Neural cell (in vitro differentiated cells): ENCODE measurements around the gene MDFIC.

Experiments
- CTCF ChIP-seq: fragments of 450-650 bp; IDR thresholded peaks from 2 replicates; pipeline ENCODE4 v1.5.1; 2014; ENCODE audit warnings: antibody characterized with exemption, mild to moderate bottlenecking, moderate library complexity; ENCODE audit not compliant: poor library complexity, severe bottlenecking
- EP300 ChIP-seq: fragments of 450-650 bp; conservative IDR thresholded peaks from 2 replicates; pipeline ENCODE4 v1.6.1; 2014; ENCODE audit warnings: antibody characterized with exemption, mild to moderate bottlenecking, moderate library complexity; ENCODE audit not compliant: poor library complexity, severe bottlenecking
- EZH2 ChIP-seq: fragments of 200-600, 300-800 bp; shearing (Covaris generic), sonication (generic); IDR thresholded peaks from 2 replicates; pipeline ENCODE4 v1.6.1; 2014; ENCODE audit warnings: antibody characterized with exemption, low read length, borderline replicate concordance, mild to moderate bottlenecking; ENCODE audit not compliant: insufficient read depth, poor library complexity, severe bottlenecking
- MXI1 ChIP-seq: fragments of 450-650 bp; conservative IDR thresholded peaks from 2 replicates; pipeline ENCODE4 v1.6.1; 2014; ENCODE audit warnings: antibody characterized with exemption, mild to moderate bottlenecking; ENCODE audit not compliant: poor library complexity, severe bottlenecking
- POLR2AphosphoS5 ChIP-seq: IDR thresholded peaks from 2 replicates; pipeline ENCODE4 v1.6.1; 2012
- REST ChIP-seq: IDR thresholded peaks from 2 replicates; pipeline ENCODE4 v1.6.1; 2012; ENCODE audit warnings: borderline replicate concordance
- SMC3 ChIP-seq: fragments of 450-650 bp; conservative IDR thresholded peaks from 2 replicates; pipeline ENCODE4 v1.6.1; 2014; ENCODE audit warnings: antibody characterized with exemption, mild to moderate bottlenecking, moderate library complexity; ENCODE audit not compliant: poor library complexity
- TAF1 ChIP-seq: IDR thresholded peaks from 2 replicates; pipeline ENCODE4 v1.6.1; 2012; ENCODE audit warnings: low read depth

- TF ChIP-seq CTCF (no peak), TAF1 (no peak), SMC3 (no peak), EZH2 (no peak), POLR2AphosphoS5 (no peak), REST (no peak), MXI1 (no peak), EP300 (no peak)
Measured at GRCh38 chr7:114943953-114944744, 22.3 kb downstream of the MDFIC start.
